Adrenal gland (tissue), 12 donors: ENCODE data around the gene SPAG5. TPM values are rescaled to one million over a fixed set of nuclear protein-coding genes. Genes with fewer than 3 reads are reported as not detected.
A peak's percentile ranks its signal among the peaks of the same experiment; 100 is the strongest.
"Not testable (repeated sequence)": the region's sequence is repeated elsewhere in the genome, so short reads cannot be mapped to it uniquely, and the experiment has no call there.

Experiments used
- DNase-seq, 7 donors: peaks; one replicate each; pipeline ENCODE4 v3.0.0-alpha.2; 2019 to 2020
- H3K27ac ChIP-seq, 5 donors: fragments of 200-600 bp; sonication (generic) in 4 of 5; 1 replicate in 3 of 5; 2 replicates in 2 of 5; pipeline versions ENCODE4 v1.5.1 to v1.8.0; 2016 to 2020; ENCODE audit warnings: mild to moderate bottlenecking in 1 of 5
- H3K27me3 ChIP-seq: fragments of 200-600 bp; 2 replicates; pipeline ENCODE4 v1.8.0; 2021
- H3K36me3 ChIP-seq, 2 donors: fragments of 200-600 bp; replicated peaks in 1 of 2; 1 replicate in 1 of 2; 2 replicates in 1 of 2; pipeline versions ENCODE4 v1.5.1 to v1.8.0; 2018 to 2022
- H3K4me1 ChIP-seq, 2 donors: fragments of 200-600 bp; replicated peaks in 1 of 2; 1 replicate in 1 of 2; 2 replicates in 1 of 2; pipeline versions ENCODE4 v1.5.1 to v1.8.0; 2018 to 2021
- H3K4me3 ChIP-seq, 4 donors: fragments of 200-600 bp; sonication (generic) in 3 of 4; one replicate each; pipeline ENCODE4 v1.5.1; 2016 to 2018
- H3K9me3 ChIP-seq, 3 donors: fragments of 200-600 bp; sonication (generic) in 1 of 3; replicated peaks in 1 of 3; 1 replicate in 2 of 3; 2 replicates in 1 of 3; pipeline versions ENCODE4 v1.5.1 to v1.8.0; 2016 to 2021
- POLR2A ChIP-seq, 2 donors: fragments of 450-650 bp; IDR thresholded peaks; one replicate each; pipeline ENCODE4 v1.6.1; 2017; ENCODE audit warnings: antibody characterized with exemption in 2 of 2, mild to moderate bottlenecking in 2 of 2, moderate library complexity in 1 of 2
- WGBS, 4 donors: extraction: QIAGEN DNeasy Blood & Tissue Kit in 2 of 4; methylation state at CpG; one replicate each; pipeline versions ENCODE4 v1.1.5 to v1.1.7; 2013 to 2017; 5-methylcytosine and 5-hydroxymethylcytosine counted together
- intact Hi-C, 2 donors: fragments of 100-400 bp; cut with DNase I; formaldehyde crosslinking; loops; one replicate each; pipeline versions ENCODE4 v1.14.1 to v1.15.0; 2022 to 2023
- polyA plus RNA-seq, 3 donors: library from polyadenylated mRNA; stranded (reverse); fragments of 200-250 nt in 2 of 3; fragments of 350-450 nt in 1 of 3; fragmentation: Illumina TruSeq in 1 of 3; extraction: RNeasy Lipid Tissue Mini Kit (QIAGEN cat#74804) in 1 of 3; gene quantifications; one replicate each; pipeline ENCODE4 v1.2.3, GENCODE V29; 2013 to 2014
- total RNA-seq, 9 donors: library from RNA; depleted of rRNA in 4 of 9; stranded (reverse); fragments of >200 nt in 4 of 9; fragments of 120-200 nt in 1 of 9; fragmentation: NEBNext Ultra II Directional in 1 of 9; extraction: Animal tissue kit (Norgen Biotek cat#: 25700) in 1 of 9; gene quantifications; one replicate each; pipeline versions ENCODE4 v1.1.0 to v1.2.4, GENCODE V29; 2013 to 2023
- TF ChIP-seq, protein P1 (sequence below), 6 experiments: fragments of 450-650 bp in 4 of 6; fragments of 200-600 bp in 2 of 6; sonication (generic) in 1 of 6; IDR thresholded peaks; 1 replicate in 5 of 6; 2 replicates in 1 of 6; pipeline versions ENCODE4 v1.5.1 to v1.8.0; 2016 to 2021; ENCODE audit warnings: antibody characterized with exemption in 6 of 6, mild to moderate bottlenecking in 2 of 6, moderate library complexity in 1 of 6
- donor health status: healthy with polysubstance abuse.
- donor health status: Bipolar disorder and iron deficiency.
- donor health status: DM: yes; HTN: yes; CAD: no.
- donor health status: DM: no; HTN: no; CAD: no.
- donor health status: DM: no; HTN: no; CAD: no.
- donor health status: DM: yes; HTN: yes; CAD: no.

The SPAG5 gene
- total and polyA plus RNA-seq, 12 donors = 0.97 to 35.6 (median 4.3) TPM

DNA sequence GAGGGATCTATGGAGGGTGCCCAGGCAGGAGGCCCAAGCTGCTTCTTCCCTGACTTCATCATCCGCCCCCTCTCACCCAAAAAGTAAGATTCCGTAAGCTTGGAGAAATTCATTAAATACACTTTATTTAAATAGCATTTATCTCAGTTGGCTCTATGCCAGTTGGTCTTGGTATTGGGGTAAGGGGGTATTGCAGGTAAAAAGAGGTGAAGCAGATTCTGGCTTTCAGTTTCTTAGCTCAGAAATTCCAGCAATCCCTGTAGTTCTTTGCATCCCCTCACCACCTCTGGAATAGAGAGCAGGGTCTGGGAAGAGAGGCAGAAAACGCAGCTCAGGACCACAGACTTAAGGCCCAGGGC lies 21.4 kb downstream of the SPAG5 start:
- H3K27me3 ChIP-seq = no peaks in the 10 kb centered on the region
- TF ChIP-seq POLR2A (IDR thresholded peaks at IDR 0.05) = no peak
- TF ChIP-seq, protein P1, sequence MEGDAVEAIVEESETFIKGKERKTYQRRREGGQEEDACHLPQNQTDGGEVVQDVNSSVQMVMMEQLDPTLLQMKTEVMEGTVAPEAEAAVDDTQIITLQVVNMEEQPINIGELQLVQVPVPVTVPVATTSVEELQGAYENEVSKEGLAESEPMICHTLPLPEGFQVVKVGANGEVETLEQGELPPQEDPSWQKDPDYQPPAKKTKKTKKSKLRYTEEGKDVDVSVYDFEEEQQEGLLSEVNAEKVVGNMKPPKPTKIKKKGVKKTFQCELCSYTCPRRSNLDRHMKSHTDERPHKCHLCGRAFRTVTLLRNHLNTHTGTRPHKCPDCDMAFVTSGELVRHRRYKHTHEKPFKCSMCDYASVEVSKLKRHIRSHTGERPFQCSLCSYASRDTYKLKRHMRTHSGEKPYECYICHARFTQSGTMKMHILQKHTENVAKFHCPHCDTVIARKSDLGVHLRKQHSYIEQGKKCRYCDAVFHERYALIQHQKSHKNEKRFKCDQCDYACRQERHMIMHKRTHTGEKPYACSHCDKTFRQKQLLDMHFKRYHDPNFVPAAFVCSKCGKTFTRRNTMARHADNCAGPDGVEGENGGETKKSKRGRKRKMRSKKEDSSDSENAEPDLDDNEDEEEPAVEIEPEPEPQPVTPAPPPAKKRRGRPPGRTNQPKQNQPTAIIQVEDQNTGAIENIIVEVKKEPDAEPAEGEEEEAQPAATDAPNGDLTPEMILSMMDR (IDR thresholded peaks at IDR 0.05) = no peak
- H3K27ac ChIP-seq = peak overlapping the region in 1 of 5 donors; percentile 63
- H3K4me3 ChIP-seq = no peak overlapping the region
- DNase-seq = no peak
- H3K9me3 ChIP-seq = no peaks in the 10 kb centered on the region
- WGBS, 4 donors = 92 to 100% (median 96%) methylated on average over 3 of the region's 3 CpGs
- intact Hi-C loops = no loop called here
- H3K4me1 ChIP-seq = peaks cover 0 to 5% of the 10 kb centered on the region in 2 donors
- H3K36me3 ChIP-seq = no peaks in the 10 kb centered on the region

DNA sequence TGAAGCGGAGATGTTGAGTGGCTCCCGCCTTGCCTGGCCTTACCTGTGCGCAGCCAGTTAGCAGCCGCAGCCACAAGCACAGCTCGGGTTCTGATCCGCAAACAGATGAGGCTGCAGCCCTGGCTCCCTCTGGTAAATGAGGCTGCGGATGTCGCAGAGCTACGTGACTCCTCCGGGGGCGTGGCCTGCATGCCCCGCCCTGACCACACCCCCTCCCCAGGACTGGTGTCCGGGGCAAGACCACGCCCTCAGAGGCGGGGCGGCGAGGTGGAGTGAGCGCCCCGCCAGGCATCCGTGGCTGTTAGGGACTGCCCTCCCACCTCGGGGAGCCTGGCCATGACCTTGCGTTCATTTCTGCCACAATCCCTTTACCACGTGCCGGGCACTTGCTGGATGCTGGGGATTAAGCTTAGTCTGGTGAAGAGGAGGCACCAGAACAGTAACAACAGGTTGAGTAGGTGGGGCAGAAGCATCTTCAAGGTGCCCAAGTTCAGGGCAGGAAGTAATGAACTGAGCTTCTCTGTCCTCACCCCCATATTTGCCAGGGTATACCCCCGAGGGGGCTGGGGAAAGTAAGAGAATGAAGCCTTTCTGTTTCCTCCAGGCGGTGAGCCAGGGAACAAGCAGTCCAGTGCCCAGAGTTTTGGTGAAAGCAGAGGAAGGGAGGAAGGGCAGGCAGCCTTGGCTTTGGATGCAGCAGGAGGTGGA lies 21.9 kb downstream of the SPAG5 start, which contains the start of gene ALDOC:
TSS of gene ALDOC (minus strand) at position 138 of the 708 bp plus-strand sequence. CDS start 1,363 bp downstream, outside the sequence.
- Histone ChIP-seq H3K27me3 (no peaks in the 10 kb centered on the region), H3K4me3 (peak within 1 kb of the TSS in 1 of 4 donors; percentile 20), H3K4me1 (peaks cover 2 to 11% of the 10 kb centered on the region in 2 donors), H3K36me3 (no peaks in the 10 kb centered on the region), H3K27ac (peak within 1 kb of the TSS in 2 of 5 donors; percentile 1 to 63), H3K9me3 (no peaks in the 10 kb centered on the region)
- DNase-seq = peak; percentile 95 to 99 (median 97)
- WGBS, 4 donors = 5 to 12% (median 10%) methylated on average over 10 to 25 of the region's 26 CpGs
- TF ChIP-seq, protein P1 (IDR thresholded peaks at IDR 0.05) = no peak
- TF ChIP-seq POLR2A (IDR thresholded peaks at IDR 0.05) = peak; percentile 84 to 92
- intact Hi-C loops = no loop called here

DNA sequence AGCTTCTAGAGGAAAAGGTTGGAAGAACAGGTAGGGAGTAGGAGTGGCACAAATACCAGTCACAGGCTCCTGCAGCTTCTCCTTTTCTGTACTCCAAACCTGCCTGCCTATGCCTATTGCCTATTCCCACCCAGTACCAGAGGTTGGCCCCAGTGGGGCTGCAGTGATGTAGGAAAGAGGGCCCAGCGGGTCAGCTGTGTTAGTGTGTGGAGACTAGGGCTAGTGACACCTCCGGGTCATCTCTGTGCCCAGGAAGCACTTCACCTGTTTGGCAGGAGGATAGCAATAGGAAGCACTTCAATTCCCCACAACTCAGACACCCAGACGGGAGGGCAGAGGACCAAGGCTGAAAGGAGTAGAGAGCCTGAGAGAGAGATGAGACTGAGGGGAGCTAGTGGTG lies 22.8 kb downstream of the SPAG5 start:
- H3K27ac ChIP-seq, DNase-seq, H3K9me3 ChIP-seq, H3K36me3 ChIP-seq, H3K4me3 ChIP-seq, intact Hi-C loops, H3K27me3 ChIP-seq: not testable (repeated sequence)
- H3K4me1 ChIP-seq = peaks cover 3 to 13% of the 10 kb centered on the region in 2 donors
- 59 to 76% (median 73%) methylated on average over 3 of the region's 3 CpGs for WGBS, 4 donors

DNA sequence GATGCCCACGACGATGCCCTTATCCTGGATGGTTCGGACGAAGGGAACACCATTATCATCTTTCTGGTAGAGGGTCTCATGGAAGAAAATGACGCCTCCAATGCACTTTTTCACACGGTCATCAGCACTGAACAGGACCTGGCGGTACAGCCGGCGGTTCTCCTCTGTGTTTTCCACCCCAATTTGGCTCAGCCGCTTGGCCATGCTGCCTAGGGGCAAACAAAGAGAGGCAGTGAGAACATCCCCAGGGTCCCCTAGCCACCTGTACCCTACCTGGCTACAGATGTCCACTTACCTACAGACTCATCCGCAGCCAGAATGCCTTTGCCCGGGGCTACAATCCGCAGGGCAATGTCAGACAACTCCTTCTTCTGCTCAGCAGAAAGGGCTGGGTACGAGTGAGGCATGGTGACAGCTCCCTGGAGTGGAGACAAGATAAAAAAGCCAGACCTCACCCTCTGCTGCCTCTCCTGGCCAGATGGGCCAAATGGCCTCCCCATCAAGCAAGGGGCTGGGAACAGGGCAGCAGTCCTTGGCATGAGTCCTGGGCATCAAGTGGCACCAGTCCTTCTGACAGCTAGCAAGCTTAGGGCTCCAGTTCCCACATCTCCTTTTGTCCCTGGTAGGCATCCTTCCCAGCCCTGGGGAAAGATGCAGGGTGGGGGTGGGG lies 23.6 kb downstream of the SPAG5 start:
- intact Hi-C loops = no loop called here
- Histone ChIP-seq H3K36me3 (no peaks in the 10 kb centered on the region), H3K4me3 (no peak overlapping the region), H3K27ac (no peak overlapping the region), H3K9me3 (no peaks in the 10 kb centered on the region), H3K27me3 (no peaks in the 10 kb centered on the region), H3K4me1 (peaks cover 6 to 18% of the 10 kb centered on the region in 2 donors)
- TF ChIP-seq POLR2A (IDR thresholded peaks at IDR 0.05) = no peak
- TF ChIP-seq, protein P1 (IDR thresholded peaks at IDR 0.05) = no peak
- 85 to 95% (median 93%) methylated on average over 13 to 14 of the region's 14 CpGs for WGBS, 4 donors
- DNase-seq = no peak
